K562 (cell line): ENCODE data around the gene NABP2. TPM values are rescaled to one million over a fixed set of nuclear protein-coding genes. Genes with fewer than 3 reads are reported as not detected.
A peak's percentile ranks its signal among the peaks of the same experiment; 100 is the strongest.

Experiments used
- ERF ChIP-seq: fragments of 450-650 bp; formaldehyde crosslinking; IDR thresholded peaks from 2 replicates; pipeline ENCODE4 v1.4.0; 2020; ENCODE audit warnings: mild to moderate bottlenecking, mixed read lengths
- FOXJ2 ChIP-seq: fragments of 200-800 bp; sonication (Bioruptor generic); IDR thresholded peaks from 2 replicates; pipeline ENCODE4 v1.6.1; 2016; ENCODE audit warnings: missing genetic modification characterization, missing compliant biosample characterization
- GATAD2B ChIP-seq: fragments of 450-650 bp; IDR thresholded peaks from 2 replicates; pipeline ENCODE4 v1.6.1; 2017; ENCODE audit warnings: mild to moderate bottlenecking, borderline replicate concordance
- HDAC6 ChIP-seq: IDR thresholded peaks from 2 replicates; pipeline ENCODE4 v1.6.1; 2012; ENCODE audit warnings: low read depth, mild to moderate bottlenecking, control low read depth, inconsistent platforms, low read length, moderate library complexity
- HMG20A ChIP-seq: fragments of 450-650 bp; formaldehyde crosslinking; conservative IDR thresholded peaks from 2 replicates; pipeline ENCODE4 v1.4.0; 2020; ENCODE audit warnings: mild to moderate bottlenecking, mixed read lengths
- ILF3 ChIP-seq: fragments of 450-650 bp; IDR thresholded peaks from 2 replicates; pipeline ENCODE4 v1.6.1; 2018; ENCODE audit warnings: antibody characterized with exemption, mild to moderate bottlenecking, moderate library complexity, borderline replicate concordance
- NFRKB ChIP-seq: fragments of 450-650 bp; IDR thresholded peaks from 2 replicates; pipeline ENCODE4 v1.6.1; 2016; ENCODE audit warnings: low read depth
- NR4A1 ChIP-seq, 2 experiments: fragments of 250-450 bp in 1 of 2; fragments of 450-650 bp in 1 of 2; sonication (Bioruptor Pico) in 1 of 2; IDR thresholded peaks; 2 replicates each; pipeline versions ENCODE4 v1.4.0 to v1.6.1; 2016 to 2020; ENCODE audit warnings: mild to moderate bottlenecking in 2 of 2, missing compliant biosample characterization in 1 of 2, missing genetic modification characterization in 1 of 2, moderate library complexity in 1 of 2
- PHF20 ChIP-seq: fragments of 450-650 bp; IDR thresholded peaks from 2 replicates; pipeline ENCODE4 v1.6.1; 2018; ENCODE audit not compliant: partially characterized antibody
- SIN3B ChIP-seq: fragments of 450-650 bp; IDR thresholded peaks from 2 replicates; pipeline ENCODE4 v1.6.1; 2017; ENCODE audit warnings: low read depth, mild to moderate bottlenecking, moderate library complexity
- STAT5A ChIP-seq: IDR thresholded peaks from 2 replicates; pipeline ENCODE4 v1.6.1; 2012; ENCODE audit warnings: low read length, inconsistent platforms, borderline replicate concordance
- TEAD4 ChIP-seq, 2 experiments: sonication (generic) in 1 of 2; formaldehyde crosslinking in 1 of 2; IDR thresholded peaks; 2 replicates each; pipeline versions ENCODE4 v1.6.1 to v1.8.0; 2012 to 2022; ENCODE audit warnings: borderline replicate concordance in 1 of 2, inconsistent platforms in 1 of 2, low read length in 1 of 2, mild to moderate bottlenecking in 1 of 2, missing genetic modification reagents in 1 of 2
- TFAP4 ChIP-seq: sonication (generic); formaldehyde crosslinking; IDR thresholded peaks from 2 replicates; pipeline ENCODE4 v1.8.0; 2022; ENCODE audit warnings: missing genetic modification reagents, mild to moderate bottlenecking, moderate library complexity, borderline replicate concordance
- ZNF639 ChIP-seq, 2 experiments: fragments of 200-800 bp in 1 of 2; sonication (Bioruptor generic) in 1 of 2; sonication (generic) in 1 of 2; formaldehyde crosslinking in 1 of 2; IDR thresholded peaks in 1 of 2; conservative IDR thresholded peaks in 1 of 2; 2 replicates each; pipeline versions ENCODE4 v1.5.0 to v1.6.1; 2016 to 2020; ENCODE audit warnings: missing compliant biosample characterization in 1 of 2, missing genetic modification characterization in 1 of 2, missing genetic modification reagents in 1 of 2
- polyA plus RNA-seq, 8 experiments: library from polyadenylated mRNA; depleted of rRNA in 4 of 8; stranded (reverse) in 5 of 8; unstranded in 3 of 8; fragments of >200 nt; fragmentation: Nextera tagmentation in 2 of 8; fragmentation: Illumina TruSeq in 1 of 8; extraction: Ambion mirVana in 2 of 8; extraction: Trizol in 1 of 8; gene quantifications; 2 replicates each; pipeline versions ENCODE4 v1.2.1 to v1.2.3, GENCODE V29; 2011 to 2014; ENCODE audit warnings: inconsistent platforms in 1 of 8, missing spikeins in 1 of 8
- total RNA-seq, 7 experiments: library from RNA; depleted of rRNA in 6 of 7; stranded (reverse); fragments of >200 nt in 6 of 7; fragmentation: Illumina TruSeq in 2 of 7; extraction: Trizol in 2 of 7; gene quantifications; 2 replicates each; pipeline versions ENCODE4 v1.2.1 to v1.2.3, GENCODE V29; 2011 to 2021; ENCODE audit warnings: low replicate concordance in 1 of 7
- TF ChIP-seq, protein P1 (sequence below), 3 experiments: fragments of 200-800 bp in 1 of 3; sonication (Bioruptor generic) in 1 of 3; sonication (generic) in 1 of 3; formaldehyde crosslinking in 1 of 3; IDR thresholded peaks; 2 replicates each; pipeline versions ENCODE4 v1.6.1 to v1.8.0; 2016 to 2022; ENCODE audit warnings: mild to moderate bottlenecking in 2 of 3, missing compliant biosample characterization in 2 of 3, missing genetic modification characterization in 2 of 3, missing genetic modification reagents in 1 of 3
- TF ChIP-seq, protein P2 (sequence below): fragments of 450-650 bp; formaldehyde crosslinking; IDR thresholded peaks from 2 replicates; pipeline ENCODE4 v1.4.0; 2020; ENCODE audit warnings: mild to moderate bottlenecking, moderate library complexity
- TF ChIP-seq, protein P3 (sequence below): fragments of 150-350 bp; conservative IDR thresholded peaks from 2 replicates; pipeline ENCODE4 v1.6.1; 2014; ENCODE audit warnings: low read length

Gene NABP2
- total and polyA plus RNA-seq, 9 of the 15 experiments (the other 6 are each of a cell fraction or from before 2014, with no cell fraction given) = 11.3 to 60.6 (median 43.5) TPM

GRCh38 chr12:56258068-56258819, 34.1 kb downstream of the NABP2 start, which contains the start of gene ANKRD52 (continued):
- TF ChIP-seq ZNF639 (CRISPR knock-in tag; conservative IDR thresholded peaks at IDR 0.05 in 1 of 2, IDR thresholded peaks at IDR 0.05 in 1 of 2) = peak in 1 of 2 experiments; percentile 88; a peak in 3 of 4 replicates
- TF ChIP-seq, protein P1, sequence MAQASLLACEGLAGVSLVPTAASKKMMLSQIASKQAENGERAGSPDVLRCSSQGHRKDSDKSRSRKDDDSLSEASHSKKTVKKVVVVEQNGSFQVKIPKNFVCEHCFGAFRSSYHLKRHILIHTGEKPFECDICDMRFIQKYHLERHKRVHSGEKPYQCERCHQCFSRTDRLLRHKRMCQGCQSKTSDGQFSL (CRISPR knock-in tag; IDR thresholded peaks at IDR 0.05) = peak; percentile 12; the same call in 1 of the 2 replicates
- TF ChIP-seq, protein P1 (tag; IDR thresholded peaks at IDR 0.05) = peak in 1 of 2 experiments; percentile 69; a peak in 1 of 4 replicates
- peak; percentile 76 for TF ChIP-seq PHF20
- TF ChIP-seq NR4A1 (CRISPR knock-in tag; IDR thresholded peaks at IDR 0.05) = no peak
- TF ChIP-seq NR4A1 (tag; IDR thresholded peaks at IDR 0.05) = 0 out of 2 replicates have a peak, but pooled peaks have one; percentile 22
- TF ChIP-seq HMG20A (CRISPR knock-in tag) = no peak
- TF ChIP-seq ILF3 = peak; percentile 83
- no peak for TF ChIP-seq HDAC6
- no peak for TF ChIP-seq FOXJ2 (tag)
- peak; percentile 67; the same call in 1 of the 2 replicates for TF ChIP-seq SIN3B
- no peak for TF ChIP-seq TEAD4 (IDR thresholded peaks at IDR 0.05; ENCODE audit: low read length)
- 0 out of 2 replicates have a peak, but pooled peaks have one; percentile 65 for TF ChIP-seq TEAD4 (CRISPR knock-in tag; IDR thresholded peaks at IDR 0.05; ENCODE audit: borderline replicate concordance)
- TF ChIP-seq, protein P2, sequence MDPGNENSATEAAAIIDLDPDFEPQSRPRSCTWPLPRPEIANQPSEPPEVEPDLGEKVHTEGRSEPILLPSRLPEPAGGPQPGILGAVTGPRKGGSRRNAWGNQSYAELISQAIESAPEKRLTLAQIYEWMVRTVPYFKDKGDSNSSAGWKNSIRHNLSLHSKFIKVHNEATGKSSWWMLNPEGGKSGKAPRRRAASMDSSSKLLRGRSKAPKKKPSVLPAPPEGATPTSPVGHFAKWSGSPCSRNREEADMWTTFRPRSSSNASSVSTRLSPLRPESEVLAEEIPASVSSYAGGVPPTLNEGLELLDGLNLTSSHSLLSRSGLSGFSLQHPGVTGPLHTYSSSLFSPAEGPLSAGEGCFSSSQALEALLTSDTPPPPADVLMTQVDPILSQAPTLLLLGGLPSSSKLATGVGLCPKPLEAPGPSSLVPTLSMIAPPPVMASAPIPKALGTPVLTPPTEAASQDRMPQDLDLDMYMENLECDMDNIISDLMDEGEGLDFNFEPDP = no peak
- TF ChIP-seq TFAP4 (CRISPR knock-in tag) = peak; percentile 46; the same call in 1 of the 2 replicates
- peak; percentile 96 for TF ChIP-seq GATAD2B
- TF ChIP-seq NFRKB = no peak
- TF ChIP-seq STAT5A = no peak
- 0 out of 2 replicates have a peak, but pooled peaks have one; percentile 71 for TF ChIP-seq ERF
- TF ChIP-seq, protein P3, sequence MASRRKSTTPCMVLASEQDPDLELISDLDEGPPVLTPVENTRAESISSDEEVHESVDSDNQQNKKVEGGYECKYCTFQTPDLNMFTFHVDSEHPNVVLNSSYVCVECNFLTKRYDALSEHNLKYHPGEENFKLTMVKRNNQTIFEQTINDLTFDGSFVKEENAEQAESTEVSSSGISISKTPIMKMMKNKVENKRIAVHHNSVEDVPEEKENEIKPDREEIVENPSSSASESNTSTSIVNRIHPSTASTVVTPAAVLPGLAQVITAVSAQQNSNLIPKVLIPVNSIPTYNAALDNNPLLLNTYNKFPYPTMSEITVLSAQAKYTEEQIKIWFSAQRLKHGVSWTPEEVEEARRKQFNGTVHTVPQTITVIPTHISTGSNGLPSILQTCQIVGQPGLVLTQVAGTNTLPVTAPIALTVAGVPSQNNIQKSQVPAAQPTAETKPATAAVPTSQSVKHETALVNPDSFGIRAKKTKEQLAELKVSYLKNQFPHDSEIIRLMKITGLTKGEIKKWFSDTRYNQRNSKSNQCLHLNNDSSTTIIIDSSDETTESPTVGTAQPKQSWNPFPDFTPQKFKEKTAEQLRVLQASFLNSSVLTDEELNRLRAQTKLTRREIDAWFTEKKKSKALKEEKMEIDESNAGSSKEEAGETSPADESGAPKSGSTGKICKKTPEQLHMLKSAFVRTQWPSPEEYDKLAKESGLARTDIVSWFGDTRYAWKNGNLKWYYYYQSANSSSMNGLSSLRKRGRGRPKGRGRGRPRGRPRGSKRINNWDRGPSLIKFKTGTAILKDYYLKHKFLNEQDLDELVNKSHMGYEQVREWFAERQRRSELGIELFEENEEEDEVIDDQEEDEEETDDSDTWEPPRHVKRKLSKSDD = no peak
